Activated CD4-positive, alpha-beta T cell treated with anti-CD3 and anti-CD28 coated beads, Interleukin-10, Interleukin-2, amounts not matched to agents 100 ng/mL and 50 ng/mL, durations not matched to agents 16 hours and 8 hours (primary cell): ENCODE results near the gene MIEN1.
"Not testable (repeated sequence)": the region's sequence is repeated elsewhere in the genome, so short reads cannot be mapped to it uniquely, and the experiment has no call there.

Experiments used
- DNase-seq: peaks from one replicate; pipeline ENCODE4 v3.0.0-alpha.2; 2020

MIEN1 gene

GRCh38 chr17:39755554-39756379 is 25.4 kb upstream of the MIEN1 start:
- DNase-seq = peak; percentile 51

GRCh38 chr17:39754958-39755553 is 24.7 kb upstream of the MIEN1 start:
- DNase-seq = no peak

GRCh38 chr17:39754161-39754957 is 24.0 kb upstream of the MIEN1 start:
- peak; percentile 99 for DNase-seq

GRCh38 chr17:39753514-39754160 is 23.3 kb upstream of the MIEN1 start:
- peak; percentile 63 for DNase-seq

- no peak for DNase-seq
These were observed 22.0 kb upstream of the MIEN1 start for GRCh38 chr17:39752241-39752881.

- DNase-seq = no peak
These were observed 21.3 kb upstream of the MIEN1 start for GRCh38 chr17:39751637-39752036.

- no peak for DNase-seq
These were observed 20.7 kb upstream of the MIEN1 start for GRCh38 chr17:39751016-39751543.

- no peak for DNase-seq
These were observed 20.0 kb upstream of the MIEN1 start for GRCh38 chr17:39750131-39751015.

GRCh38 chr17:39748444-39749034 is 18.2 kb upstream of the MIEN1 start:
- not testable (repeated sequence) for DNase-seq

- DNase-seq = no peak
These were observed 17.4 kb upstream of the MIEN1 start for GRCh38 chr17:39747745-39748144.

- no peak for DNase-seq
These were observed 15.8 kb upstream of the MIEN1 start for GRCh38 chr17:39746145-39746461.

GRCh38 chr17:39745335-39746144 is 15.2 kb upstream of the MIEN1 start:
- no peak for DNase-seq

- no peak for DNase-seq
These were observed 14.5 kb upstream of the MIEN1 start for GRCh38 chr17:39744836-39745215.

GRCh38 chr17:39744075-39744835 is 13.9 kb upstream of the MIEN1 start:
- DNase-seq = no peak

- DNase-seq = no peak
These were observed 12.6 kb upstream of the MIEN1 start for GRCh38 chr17:39742856-39743436.

- no peak for DNase-seq
These were observed 12.0 kb upstream of the MIEN1 start for GRCh38 chr17:39742126-39742855.

- no peak for DNase-seq
These were observed 10.2 kb upstream of the MIEN1 start for GRCh38 chr17:39740357-39741111.
